Testis (tissue), 2 donors: ENCODE results near the gene KDM2A.

ENCODE experiments used
- POLR2A ChIP-seq: fragments of 450-650 bp; IDR thresholded peaks from one replicate; pipeline ENCODE4 v1.6.1; 2017; ENCODE audit warnings: antibody characterized with exemption, mild to moderate bottlenecking, moderate library complexity
- TF ChIP-seq, protein P1 (sequence below), 3 experiments: fragments of 450-650 bp in 2 of 3; fragments of 200-600 bp in 1 of 3; sonication (generic) in 1 of 3; IDR thresholded peaks; one replicate each; pipeline ENCODE4 v1.5.1; 2016 to 2019; ENCODE audit warnings: antibody characterized with exemption in 3 of 3, mild to moderate bottlenecking in 2 of 3, moderate library complexity in 1 of 3

DNA sequence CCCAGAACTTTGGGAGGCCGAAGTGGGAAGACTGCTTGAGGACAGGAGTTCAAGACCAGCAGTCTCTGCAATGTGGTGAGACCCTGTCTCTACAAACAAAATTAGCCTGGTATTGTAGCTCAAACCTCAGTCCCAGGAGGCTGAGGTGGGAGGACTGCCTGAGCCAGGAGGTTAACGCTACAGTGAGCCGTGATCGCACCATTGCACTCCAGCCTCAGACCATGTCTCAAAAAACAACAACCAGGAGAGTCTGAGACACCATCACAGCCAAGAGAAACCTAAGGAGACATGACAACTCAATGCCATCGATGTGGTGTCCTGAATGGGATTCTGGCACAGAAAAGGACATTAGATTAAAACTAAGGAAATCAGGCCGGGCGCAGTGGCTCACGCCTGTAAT lies 28.3 kb upstream of the KDM2A start:
- TF ChIP-seq, protein P1, sequence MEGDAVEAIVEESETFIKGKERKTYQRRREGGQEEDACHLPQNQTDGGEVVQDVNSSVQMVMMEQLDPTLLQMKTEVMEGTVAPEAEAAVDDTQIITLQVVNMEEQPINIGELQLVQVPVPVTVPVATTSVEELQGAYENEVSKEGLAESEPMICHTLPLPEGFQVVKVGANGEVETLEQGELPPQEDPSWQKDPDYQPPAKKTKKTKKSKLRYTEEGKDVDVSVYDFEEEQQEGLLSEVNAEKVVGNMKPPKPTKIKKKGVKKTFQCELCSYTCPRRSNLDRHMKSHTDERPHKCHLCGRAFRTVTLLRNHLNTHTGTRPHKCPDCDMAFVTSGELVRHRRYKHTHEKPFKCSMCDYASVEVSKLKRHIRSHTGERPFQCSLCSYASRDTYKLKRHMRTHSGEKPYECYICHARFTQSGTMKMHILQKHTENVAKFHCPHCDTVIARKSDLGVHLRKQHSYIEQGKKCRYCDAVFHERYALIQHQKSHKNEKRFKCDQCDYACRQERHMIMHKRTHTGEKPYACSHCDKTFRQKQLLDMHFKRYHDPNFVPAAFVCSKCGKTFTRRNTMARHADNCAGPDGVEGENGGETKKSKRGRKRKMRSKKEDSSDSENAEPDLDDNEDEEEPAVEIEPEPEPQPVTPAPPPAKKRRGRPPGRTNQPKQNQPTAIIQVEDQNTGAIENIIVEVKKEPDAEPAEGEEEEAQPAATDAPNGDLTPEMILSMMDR (IDR thresholded peaks at IDR 0.05): no peak
- no peak for TF ChIP-seq POLR2A
